Astrocyte of the cerebellum (primary cell): ENCODE measurements around the gene CMBL.

Experiments
- DNase-seq: peaks from one replicate; pipeline ENCODE4 v3.0.0-alpha.2; 2011; ENCODE audit warnings: low read depth
- H3K4me3 ChIP-seq: 2 replicates; pipeline ENCODE4 v1.5.1; 2011; ENCODE audit warnings: mild to moderate bottlenecking, low read depth, low read length, moderate library complexity
- CTCF ChIP-seq: IDR thresholded peaks from 2 replicates; pipeline ENCODE4 v1.5.1; 2012; ENCODE audit warnings: low read length, low read depth, moderate library complexity, mild to moderate bottlenecking; ENCODE audit errors: missing control alignments
- in situ Hi-C: cut with HindIII; loops from 2 replicates; pipeline ENCODE4 v1.10.0; 2017; ENCODE audit warnings: low sequenced_read_pairs

The CMBL gene

GRCh38 chr5:10301266-10301665, 6.4 kb downstream of the CMBL start:
- DNase-seq, result no peak

GRCh38 chr5:10300246-10300645, 7.5 kb downstream of the CMBL start:
- DNase-seq, result no peak
- TF ChIP-seq CTCF, result no peak
- no peak overlapping the region for H3K4me3 ChIP-seq
- in situ Hi-C loops, result no loop called here

More at GRCh38 chr5:10301266-10301665, 6.4 kb downstream of the CMBL start:
- H3K4me3 ChIP-seq, result no peak overlapping the region
- in situ Hi-C loops, result no loop called here
- no peak for TF ChIP-seq CTCF

- TF ChIP-seq CTCF, result no peak
- in situ Hi-C loops, result no loop called here
- no peak overlapping the region for H3K4me3 ChIP-seq
- no peak for DNase-seq
Measured at GRCh38 chr5:10297646-10298204, 10.0 kb downstream of the CMBL start.

GRCh38 chr5:10295619-10296326, 11.9 kb downstream of the CMBL start:
- in situ Hi-C loops, result no loop called here

GRCh38 chr5:10293907-10294662, 13.6 kb downstream of the CMBL start:
- DNase-seq, result no peak
- in situ Hi-C loops, result no loop called here
- no peak for TF ChIP-seq CTCF
- no peak overlapping the region for H3K4me3 ChIP-seq

More at GRCh38 chr5:10295619-10296326, 11.9 kb downstream of the CMBL start:
- no peak for DNase-seq
- no peak for TF ChIP-seq CTCF
- no peak overlapping the region for H3K4me3 ChIP-seq

- no peak for TF ChIP-seq CTCF
- DNase-seq, result no peak
- no peak overlapping the region for H3K4me3 ChIP-seq
- in situ Hi-C loops, result no loop called here
Measured at GRCh38 chr5:10291692-10292339, 15.9 kb downstream of the CMBL start.
